Ureter (tissue), 1 donor: ENCODE measurements around the gene PARD3. TPM values are rescaled to one million over a fixed set of nuclear protein-coding genes. Genes with fewer than 3 reads are reported as not detected.
A peak's percentile ranks its signal among the peaks of the same experiment; 100 is the strongest.
"Not testable (repeated sequence)": the region's sequence is repeated elsewhere in the genome, so short reads cannot be mapped to it uniquely, and the experiment has no call there.

ENCODE experiments used
- DNase-seq: peaks from one replicate; pipeline ENCODE4 v3.0.0-alpha.2; 2020; ENCODE audit warnings: low spot score
- total RNA-seq: library from RNA; stranded (reverse); gene quantifications from one replicate; pipeline ENCODE4 v1.2.4, GENCODE V29; 2023
- donor health status: DM: yes; HTN: yes; CAD: no.

PARD3 gene
- 73.5 TPM for total RNA-seq

DNA sequence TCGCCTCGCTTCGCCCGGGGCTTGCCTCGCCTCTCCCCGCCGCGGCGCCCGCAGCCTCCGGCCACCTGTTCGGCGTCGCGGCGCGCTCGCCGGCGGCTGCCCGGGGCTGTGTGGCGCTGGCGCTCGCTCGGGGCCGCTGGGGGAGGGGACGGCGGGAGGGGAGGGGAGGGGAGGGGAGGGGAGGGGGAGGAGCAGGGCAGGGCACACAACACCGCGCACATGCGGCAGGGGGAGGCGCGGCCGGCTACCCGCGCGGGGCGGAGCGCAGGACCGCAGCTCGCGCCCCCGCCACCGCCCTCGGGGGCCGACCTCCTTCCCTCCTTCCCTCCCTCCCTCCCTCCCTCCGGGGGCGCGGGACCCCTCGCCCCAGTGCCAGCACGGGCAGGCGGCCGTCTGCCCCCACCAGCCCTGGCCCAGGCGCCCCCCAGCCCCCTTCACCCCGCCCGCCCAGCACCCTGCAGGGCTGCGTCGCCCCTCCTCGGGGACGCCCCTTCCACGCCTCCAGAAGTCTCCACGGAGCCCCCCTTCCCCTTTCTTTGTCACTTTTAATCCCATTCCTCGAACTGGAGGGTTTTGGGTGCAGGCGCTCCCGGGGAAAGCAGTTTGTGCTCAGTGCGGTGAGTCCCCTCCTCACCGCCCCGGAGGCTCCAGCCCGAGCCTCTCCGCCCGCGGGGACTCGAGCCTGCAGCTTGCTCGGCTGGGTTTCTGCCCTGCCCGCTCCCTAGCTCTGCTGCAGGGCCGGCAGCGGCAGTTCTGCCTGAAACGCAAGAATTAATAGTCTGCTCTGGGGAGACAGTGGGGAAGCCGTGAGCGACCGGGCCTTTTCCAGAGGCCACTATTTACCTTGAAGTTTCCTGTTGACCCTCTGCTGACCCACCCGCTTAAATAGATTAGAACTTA, at the start of gene PARD3:
TSS of gene PARD3 (minus strand) at position 112 of the 900 bp plus-strand sequence. CDS start 301 bp downstream, outside the sequence.
- DNase-seq, result peak; percentile 70

DNA sequence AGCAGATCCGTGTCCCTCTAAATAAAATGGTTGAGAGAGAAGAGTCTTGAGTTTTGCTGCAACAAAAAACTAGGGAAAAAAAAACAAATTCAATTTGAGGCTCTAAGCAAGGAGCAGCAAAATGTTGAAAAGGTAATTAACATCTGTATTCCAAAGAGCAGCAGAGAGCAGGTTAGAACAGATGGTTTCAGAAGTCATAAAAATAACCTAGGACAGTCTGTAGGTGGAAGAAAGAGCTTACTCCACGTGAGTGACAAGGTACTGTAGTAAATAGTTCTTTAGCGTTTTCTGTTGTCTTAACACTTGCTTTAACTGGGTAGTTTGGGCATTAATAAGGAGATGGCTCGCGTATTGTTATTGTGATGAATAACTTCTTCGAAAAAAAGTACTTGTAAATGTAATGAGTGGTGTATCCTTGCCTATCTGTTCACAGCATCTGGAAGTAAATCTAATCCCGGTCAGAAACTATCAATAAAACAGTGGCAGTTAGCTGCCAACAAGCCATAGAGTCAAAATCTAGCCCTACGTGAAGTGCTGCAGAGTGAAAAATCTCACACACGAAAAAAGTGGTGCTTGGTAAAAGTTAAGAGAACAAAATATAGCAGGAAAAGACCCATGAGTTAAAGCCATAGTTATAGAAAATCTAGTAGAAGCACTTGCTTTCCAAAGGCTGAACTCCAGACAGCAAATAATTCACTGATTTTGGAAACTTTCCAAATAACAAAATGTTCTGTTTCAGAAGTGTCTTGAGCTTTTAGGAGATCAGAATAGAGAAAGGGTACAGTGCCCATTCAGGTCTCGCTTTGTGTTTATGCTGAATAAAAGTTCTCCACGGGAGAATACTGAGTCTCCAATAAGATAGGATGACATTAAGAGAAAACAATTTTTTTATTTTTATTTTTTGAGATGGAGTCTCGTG, 49.3 kb upstream of the PARD3 start:
- no peak for DNase-seq

DNA sequence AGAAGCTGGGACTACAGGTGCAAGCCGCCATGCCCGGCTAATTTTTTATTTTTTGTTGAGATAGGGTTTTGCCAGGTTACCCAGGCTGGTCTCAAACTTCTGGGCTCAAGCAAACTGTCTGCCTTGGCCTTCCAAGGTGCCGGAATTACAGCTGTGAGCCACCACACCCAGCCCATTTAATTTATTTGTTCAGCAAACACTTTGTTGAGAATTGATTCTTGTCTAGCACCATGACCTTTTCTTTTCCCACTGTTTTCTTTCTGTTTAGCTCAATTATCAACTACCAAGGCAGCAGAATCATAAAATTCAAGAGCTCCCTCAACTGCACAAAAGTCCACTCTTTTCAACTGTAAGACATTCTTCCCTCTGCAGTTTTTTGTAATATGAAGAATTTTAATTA, 47.8 kb upstream of the PARD3 start:
- no peak for DNase-seq

DNA sequence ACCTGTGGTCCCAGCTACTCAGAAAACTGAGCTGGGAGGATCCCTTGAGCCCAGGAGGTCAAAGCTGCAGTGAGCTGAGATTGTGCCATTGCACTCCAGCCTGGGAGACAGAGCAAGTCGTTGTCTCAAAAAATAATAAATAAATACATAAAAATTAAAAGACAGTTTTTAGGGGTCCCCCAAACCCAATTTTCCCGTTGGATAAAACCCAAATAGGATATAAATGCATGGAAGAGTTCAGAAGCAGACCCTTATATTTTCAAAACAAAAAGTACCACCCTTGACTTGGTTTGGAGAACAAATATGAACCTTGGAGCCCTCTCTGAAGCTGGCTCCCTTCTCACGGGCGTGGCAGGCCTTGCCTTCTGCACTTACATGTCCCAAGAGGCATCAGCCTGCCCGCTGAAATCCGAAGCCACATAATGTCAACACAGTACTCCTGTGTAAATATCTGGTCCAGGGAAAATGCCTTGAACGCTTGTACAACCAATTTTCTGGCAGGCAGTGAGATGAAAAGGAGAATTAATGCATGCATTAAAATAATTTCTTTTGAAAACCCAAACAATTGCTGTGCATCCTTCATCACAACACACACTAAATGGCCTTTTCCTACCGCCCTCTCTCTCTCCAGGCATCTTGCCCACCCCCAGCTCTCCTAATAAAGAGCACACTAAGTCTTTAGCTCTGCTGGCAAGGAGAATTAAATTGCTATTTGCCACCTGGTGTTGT, 46.4 kb upstream of the PARD3 start:
- no peak for DNase-seq

DNA sequence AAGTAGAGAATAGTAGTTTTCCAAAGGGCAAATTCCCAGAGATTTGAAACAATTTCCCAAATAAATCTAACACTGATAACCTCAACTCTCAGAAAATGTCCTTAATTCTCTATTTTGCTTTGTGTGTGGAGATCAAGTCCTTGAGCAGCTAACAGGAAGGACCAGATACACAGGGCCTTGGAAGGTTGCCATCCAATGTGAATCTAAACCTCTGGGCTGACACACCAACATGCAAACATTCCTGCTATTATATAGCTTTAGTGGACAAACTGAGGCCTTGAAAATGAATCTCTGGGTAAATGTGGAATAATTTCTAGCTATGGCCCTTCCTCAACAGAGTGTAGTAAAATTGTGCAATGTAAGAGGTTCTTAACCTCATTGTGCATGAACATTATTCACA, 44.1 kb upstream of the PARD3 start:
- no peak for DNase-seq

DNA sequence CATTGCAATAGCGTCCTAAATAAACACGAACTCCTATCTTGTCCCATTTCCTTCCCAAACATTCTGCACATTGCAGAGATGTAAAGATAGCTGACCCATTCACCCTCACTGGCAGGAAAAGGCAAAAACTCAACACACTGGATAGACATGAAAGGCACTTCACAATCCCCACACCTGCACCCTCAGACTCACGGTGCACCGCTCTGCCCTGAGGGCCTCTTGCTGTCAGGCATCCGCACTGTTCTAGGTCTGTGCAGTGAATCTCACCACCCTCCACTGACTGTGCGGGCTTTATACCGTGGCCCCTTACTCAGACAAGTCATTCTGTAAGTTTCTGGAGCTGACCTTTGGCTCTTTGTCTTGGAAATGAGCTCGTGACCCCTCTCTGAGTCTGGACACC, 42.9 kb upstream of the PARD3 start:
- DNase-seq, result no peak

DNA sequence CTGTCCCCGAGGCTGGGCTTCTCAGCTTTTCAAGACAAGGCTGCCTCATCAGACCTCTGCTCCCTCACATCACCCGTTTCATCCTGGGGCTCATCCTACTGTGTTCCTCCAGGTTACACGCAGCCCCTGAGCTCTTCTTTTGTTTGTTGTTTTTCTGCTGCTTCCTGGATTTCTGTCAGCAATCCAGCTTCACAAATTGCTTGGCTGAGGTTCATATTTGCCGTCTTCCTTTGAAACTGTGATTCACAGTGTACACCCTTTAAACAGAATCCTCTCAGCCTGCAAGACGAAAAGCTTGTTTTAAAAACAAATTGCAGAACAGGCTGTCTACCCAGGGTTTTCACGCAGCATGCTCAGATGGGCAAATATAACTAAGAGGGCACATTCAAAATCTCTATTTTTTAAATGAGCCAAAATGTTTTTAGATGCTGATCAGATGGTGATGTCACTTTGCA, 39.1 kb upstream of the PARD3 start:
- DNase-seq, result no peak

DNA sequence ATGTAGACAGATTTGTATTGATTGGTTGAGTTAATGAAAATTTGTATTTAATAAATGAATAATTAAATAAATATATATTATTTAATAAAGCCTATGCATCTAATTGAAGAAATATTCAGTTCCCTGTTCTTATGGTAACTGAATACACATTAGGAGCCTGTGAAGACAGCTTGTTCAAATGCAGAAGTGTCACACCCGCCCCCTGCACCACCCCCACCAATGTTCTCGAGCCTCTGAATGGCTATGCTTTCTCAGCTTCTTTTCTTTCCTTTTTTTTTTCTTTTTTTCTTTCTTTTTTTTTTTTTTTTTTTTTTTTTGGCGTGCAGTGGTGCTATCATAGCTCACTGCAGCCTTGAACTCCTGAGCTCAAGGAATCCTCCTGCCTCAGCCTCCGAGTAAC, 38.3 kb upstream of the PARD3 start:
- no peak for DNase-seq

DNA sequence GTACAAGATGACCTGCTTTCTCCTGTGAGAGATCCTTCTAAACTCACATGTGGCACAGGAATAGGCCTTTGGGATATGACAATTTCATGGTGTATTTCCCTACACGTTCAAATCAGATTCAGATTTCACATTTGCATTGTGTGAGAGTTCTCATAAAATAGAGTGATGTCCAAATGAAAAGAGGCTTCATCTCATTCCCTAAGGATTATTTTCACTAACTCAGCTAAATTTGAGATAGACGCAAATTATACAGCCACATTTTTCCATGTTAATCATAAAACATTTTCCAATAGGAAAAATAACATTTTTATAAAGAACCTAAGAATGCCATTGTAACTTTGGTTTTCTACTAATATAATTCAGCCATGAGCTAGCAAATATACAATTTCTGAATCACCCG, 35.5 kb upstream of the PARD3 start:
- no peak for DNase-seq

DNA sequence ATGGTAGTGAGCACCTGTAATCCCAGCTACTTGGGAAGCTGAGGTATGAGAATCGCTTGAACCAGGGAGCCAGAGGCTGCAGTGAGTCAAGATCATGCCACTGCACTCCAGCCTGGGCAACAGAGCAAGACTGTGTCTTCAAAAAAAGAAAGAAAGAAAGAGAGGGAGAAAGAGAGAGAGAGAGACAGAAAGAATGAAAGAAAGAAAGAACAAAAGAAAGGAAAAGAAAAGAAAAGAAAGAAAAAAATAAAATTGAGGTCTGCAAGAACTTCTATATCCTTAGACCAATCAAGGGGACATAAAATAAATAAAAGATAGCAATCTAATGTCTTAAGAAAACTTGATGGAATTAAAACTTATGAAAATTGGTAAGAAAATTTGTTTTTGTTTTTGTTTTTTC, 34.9 kb upstream of the PARD3 start:
- no peak for DNase-seq

DNA sequence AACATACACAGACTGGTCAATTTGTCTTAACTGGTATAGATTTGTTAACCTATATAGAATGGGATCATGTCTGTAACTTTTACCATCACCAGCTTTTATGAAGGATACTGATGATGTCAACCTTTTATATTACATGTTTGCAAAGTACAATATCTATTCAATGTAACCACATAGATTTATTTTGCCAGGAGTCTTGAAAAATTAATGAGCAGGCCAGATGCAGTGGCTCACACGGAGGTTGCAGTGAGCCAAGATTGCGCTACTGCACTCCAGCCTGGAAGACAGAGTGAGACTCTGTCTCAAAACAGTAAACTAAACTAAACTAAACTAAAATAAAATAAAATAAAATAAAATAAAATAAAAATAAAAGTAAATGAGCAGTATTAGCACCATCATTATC, 30.0 kb upstream of the PARD3 start:
- DNase-seq, result no peak

DNA sequence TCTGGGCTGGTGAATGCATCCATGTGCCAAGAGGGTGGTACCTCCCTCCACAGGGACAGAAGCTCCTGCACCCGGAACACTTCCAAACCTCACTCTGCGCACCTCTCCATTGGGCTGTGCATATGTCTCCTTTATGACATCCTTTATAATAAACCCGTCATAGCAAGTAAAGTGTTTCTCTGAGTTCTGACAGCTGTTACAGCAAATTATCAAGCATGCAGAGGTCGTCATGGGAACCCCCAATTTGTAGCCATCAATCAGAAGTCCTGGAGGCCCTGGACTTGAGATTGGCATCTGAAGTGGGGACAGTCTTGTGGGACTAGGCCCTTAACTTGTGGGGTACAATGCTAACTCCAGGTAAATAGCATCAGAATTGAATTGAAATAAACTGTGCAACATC, 29.4 kb upstream of the PARD3 start:
- no peak for DNase-seq

DNA sequence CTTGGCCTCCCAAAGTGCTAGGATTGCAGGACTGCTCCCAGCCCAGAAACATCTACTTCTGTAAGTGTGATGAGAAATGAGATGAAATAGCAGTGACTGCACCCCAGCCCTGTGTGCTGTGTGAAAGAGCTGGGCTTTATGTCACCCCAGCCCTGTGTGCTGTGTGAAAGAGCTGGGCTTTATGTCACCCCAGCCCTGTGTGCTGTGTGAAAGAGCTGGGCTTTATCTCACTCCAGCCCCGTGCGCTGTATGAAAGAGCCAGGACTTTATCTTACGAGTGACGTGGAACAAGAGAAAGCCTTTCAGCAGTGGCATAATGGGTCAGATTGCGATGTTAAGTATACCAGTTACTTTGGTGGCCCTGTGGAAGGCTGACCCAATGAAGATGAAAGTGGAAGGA, 28.4 kb upstream of the PARD3 start:
- DNase-seq, result not testable (repeated sequence)

DNA sequence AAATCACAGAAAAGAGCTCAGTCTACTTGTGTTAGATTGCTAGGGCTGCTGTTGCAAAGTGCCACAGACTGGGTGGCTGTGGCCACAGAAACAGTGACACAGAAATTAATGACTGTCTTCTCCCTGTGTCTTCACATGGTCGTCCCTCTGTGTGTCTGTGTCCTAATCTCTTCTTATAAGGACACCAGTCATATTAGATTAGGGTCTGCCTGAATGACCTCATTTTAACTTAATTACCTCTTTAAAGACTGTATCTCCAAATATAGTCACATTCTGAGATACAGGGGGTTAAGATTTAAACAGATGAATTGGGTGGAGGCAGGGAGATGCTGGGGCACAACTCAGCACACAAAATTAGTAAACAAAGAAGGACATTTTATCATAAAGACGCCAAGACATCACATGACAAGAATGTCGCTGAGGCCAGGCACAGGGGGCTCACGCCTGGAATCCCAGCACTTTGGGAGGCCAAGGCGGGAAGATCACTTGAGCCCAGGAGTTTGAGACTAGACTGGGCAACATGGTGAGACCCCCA, 23.3 kb upstream of the PARD3 start:
- no peak for DNase-seq

DNA sequence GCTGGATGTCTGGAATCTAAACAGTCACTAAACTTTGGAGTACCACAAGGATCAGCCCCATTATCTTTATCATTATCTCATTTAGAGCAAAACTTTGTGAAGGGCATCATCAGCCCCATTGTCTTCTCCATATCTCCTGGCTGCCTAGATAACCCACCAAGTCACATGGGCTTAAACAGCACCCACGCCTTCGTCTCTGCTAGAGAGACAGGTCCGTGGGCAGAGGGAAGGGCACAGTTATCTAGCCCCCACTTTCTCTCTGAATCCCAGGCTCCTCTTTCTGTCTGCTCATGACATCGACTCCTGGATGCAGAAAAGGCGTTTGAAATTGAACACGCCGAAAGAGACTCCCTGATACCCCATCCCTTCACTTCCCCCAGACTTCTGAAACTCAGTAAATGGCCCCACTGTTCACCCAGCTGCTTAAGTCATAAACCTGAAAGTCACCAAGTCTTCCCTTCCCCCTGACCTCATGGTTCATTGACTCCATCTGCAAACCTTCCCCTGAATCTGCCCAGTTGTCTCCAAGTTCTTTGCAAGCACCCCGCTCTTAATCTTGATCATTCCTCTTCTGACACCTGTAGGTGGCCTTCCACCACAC, 20.9 kb upstream of the PARD3 start:
- no peak for DNase-seq

DNA sequence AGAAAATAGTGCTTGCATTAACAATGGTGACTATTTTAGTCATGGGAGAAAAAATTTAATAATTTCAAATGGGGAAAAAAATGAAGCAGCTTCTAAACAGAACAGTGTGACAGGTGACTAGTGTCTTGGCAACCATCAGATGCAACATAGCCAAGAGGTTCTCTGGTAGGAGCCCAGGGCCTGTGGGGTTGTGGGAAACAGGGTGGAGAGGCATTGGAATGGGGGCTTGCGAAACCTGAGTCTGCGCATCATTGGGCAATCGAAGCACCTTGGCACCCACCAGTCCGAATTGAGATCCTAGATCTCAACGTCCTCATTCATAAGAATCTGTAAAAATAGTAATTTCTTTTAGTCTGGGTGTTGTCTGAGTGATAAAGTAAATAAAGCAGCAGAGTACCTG, 19.2 kb upstream of the PARD3 start:
- DNase-seq, result no peak

DNA sequence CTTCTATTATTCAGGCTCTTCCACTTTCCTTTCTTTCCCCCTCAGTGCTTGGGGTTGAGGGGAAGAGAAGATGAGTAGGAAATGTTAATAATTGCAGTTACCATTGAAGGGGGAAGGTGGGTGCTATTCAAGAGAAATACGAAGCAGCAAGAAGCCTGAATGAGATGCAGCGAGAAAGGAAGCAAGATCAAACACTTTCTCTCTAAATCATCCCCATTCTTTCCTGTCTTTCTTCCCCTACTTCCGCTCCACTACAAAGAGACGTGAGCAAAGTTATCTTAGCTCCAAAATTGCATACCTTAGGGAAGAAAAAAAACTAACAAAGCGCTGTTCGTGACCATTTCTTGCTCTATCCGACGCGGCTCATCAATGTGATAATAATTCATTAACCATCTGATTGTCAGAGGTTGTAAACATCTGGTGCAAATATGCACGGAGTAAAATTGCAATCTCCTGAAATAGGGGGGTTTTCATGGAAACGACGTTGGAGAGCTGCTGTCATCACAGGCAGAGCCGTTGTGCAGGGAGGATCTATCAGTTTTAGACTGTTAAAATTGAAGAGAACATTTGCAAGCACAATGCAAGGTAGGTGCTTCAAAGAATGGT, 15.2 kb upstream of the PARD3 start:
- no peak for DNase-seq

DNA sequence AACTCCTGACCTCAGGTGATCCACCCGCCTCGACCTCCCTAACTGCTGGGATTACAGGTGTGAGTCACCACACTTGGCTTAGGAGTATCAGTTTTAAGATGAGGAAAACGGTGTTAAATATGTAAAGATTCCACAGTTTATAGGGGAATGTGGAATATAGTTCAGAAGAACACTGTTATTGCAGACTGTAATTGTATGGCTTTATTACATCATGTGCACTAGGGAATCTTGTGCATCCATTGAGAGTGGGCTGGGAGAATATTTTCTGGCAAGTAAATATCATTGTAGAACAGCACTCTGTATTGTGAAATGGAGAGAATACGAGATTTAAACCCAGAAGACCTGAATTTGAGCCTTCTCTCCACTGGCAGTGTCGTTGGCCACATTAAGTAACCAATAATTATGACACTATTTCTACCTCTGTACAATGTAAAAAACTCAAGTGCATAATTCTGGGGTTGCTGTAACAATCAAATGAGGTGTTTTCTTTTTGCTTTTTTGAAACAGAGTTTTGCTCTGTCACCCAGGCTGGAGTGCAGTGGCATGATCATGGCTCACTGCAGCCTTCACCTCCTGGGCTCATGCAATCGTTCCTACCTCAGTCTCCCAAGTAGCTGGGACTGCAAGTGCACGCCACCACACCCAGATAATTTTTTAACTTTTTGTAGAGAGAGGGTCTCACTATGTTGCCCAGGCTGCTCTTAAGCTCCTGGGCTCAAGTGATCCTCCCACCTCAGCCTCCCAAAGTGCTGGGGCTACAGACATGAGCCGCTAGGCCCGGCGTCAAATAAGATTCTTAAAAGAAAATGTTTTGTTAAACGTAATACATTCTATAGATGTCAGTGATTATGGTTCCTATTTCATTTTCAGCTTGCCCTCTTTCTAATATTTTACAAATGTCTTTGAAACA, 12.0 kb upstream of the PARD3 start:
- no peak for DNase-seq

DNA sequence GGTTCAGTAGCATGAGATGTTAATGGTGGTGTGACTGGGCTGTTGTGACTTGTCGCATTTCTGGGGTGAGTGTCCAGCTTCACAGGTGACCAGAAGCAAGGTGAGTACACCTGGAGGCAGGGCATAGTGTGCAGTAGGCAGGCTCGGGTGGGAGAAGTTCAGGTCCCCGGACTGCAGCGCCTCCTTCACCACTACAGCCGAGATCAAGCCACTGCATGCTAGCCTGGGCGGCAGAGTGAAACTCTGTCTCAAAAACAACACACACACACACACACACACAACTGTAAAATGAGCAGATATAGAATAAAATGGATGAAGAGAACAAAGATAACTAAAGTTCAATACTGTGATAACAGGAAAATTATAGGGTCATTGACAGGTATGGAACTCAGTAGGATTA, 11.1 kb upstream of the PARD3 start:
- peak; percentile 37 for DNase-seq

DNA sequence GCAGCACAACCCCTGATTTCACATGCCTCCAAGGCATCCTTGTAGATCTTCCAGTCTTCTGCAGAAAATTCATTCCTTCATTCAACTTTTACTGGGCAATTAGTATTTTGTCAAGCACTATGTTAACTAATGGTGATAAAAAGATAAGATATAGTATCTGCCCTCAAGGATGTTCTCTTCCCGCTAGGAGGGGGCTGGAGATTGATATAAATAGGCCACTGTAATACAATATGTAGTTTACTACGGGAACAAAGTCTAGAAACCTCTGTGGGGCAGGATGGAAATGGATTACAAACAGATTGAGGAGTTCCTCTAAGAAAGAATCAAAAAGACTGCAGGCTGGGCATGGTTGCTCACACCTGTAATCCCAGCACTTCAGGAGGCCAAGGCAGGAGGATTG, 10.3 kb upstream of the PARD3 start:
- no peak for DNase-seq
